T-helper 2 cell treated with Interferon-gamma antibody and Interleukin-4, amounts not matched to agents 100 ng/mL and 5 ng/mL, for 36 hours (primary cell): ENCODE measurements around the gene DCAF5. TPM values are rescaled to one million over a fixed set of nuclear protein-coding genes. Genes with fewer than 3 reads are reported as not detected.
"Not testable (repeated sequence)": the region's sequence is repeated elsewhere in the genome, so short reads cannot be mapped to it uniquely, and the experiment has no call there.

Experiments
- intact Hi-C: fragments of 100-400 bp; cut with micrococcal nuclease; formaldehyde crosslinking; loops from one replicate; pipeline ENCODE4 v1.15.1; 2023
- total RNA-seq: library from RNA; stranded (reverse); gene quantifications from 2 replicates; pipeline ENCODE4 v1.2.3, GENCODE V29; 2022

Gene DCAF5
- total RNA-seq, 1 donor from 2014 or later, result 34.2 TPM

DNA sequence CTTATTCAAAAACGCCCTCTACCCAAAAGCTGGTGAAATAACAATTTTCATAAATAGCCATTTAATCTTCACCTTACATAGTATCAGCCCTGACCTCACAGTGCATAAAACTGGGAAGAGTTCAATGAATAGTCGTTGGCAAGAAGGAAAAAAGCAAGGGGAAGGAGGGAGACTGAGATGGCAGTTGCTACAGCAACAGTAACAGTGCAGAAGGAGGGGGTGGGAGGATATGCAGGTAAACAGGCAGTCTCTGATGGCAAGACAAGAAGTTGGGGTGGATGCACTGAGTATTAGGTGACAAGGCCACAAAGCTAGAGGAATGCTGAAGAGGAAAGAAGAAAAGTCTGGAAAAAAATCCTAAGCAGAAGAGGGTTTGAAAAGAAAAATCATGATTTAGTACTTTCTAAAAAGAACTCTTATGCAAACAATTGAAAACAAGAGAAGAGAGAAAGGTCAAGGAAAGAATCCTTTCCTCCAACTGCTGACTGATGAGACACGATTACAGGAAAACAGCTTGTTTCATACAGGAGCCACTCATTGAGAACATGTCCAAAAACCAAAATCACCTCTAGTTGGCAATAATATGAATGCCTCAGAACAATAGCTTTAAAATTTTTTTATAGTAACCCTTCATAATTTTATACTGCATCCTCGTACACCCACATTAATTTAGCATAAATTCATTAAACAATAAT lies 56.0 kb downstream of the DCAF5 start:
- intact Hi-C loops, result no loop called here

GRCh38 chr14:69096246-69096645 lies 56.7 kb downstream of the DCAF5 start:
- intact Hi-C loops, result no loop called here

- intact Hi-C loops, result loop anchor here (5.0 kb wide), 1 partner anchor 117 kb away; the partner anchor contains the start of gene ACTN1
These were observed 58.4 kb downstream of the DCAF5 start for GRCh38 chr14:69094481-69094880.

GRCh38 chr14:69093631-69094421 lies 59.1 kb downstream of the DCAF5 start:
- intact Hi-C loops, result loop anchor here (5.0 kb wide), 1 partner anchor 117 kb away; the partner anchor contains the start of gene ACTN1

DNA sequence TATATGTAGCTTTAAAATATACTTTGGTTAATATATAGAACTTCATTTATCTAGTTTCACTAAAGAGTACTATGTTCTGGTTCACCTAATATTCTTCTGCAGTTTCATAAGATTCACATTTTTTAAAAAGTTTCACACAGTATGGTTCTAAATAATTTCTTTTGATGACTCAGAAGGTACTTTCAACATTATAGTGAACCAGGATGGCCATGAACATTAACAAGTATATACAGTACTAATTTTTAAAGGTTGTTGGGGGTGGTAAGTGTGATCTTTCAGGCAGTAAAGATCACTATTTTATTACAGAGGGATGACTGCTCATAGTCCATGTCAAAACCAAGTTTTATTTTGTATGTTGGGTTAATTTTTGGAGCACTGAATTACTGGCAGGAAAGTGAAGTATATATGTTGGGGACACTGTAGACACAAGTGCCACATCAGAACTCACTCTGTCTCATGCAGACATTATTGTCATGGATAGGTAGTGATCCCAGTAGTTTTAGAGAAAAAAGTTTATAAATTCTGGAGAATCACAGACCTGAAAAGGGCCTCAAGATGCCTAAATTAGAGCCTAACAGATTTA lies 60.0 kb downstream of the DCAF5 start:
- intact Hi-C loops, result loop anchor here (5.0 kb wide), 1 partner anchor 116 kb away; the partner anchor contains the start of gene ACTN1

DNA sequence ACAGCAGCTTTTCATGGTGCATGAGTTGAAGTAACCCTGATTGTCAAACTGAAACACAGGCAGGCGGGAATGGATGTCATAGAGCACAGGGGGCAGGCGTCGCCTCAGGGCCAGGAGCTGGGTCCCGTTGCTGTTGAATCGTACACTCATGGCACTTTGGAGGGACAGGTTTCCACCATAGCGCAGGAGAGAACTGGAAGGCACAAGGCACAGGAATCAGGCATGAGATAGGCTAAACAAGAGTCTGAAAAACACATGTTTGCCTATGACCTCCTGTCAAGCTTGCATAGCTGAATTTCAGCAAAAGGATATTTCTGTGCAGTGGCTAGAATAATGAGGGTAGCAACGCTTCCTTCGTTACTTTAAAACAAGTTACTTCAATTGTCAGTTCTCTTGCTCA lies 61.2 kb downstream of the DCAF5 start:
- intact Hi-C loops, result loop anchor here (5.0 kb wide), 1 partner anchor 114 kb away; the partner anchor contains the start of gene ACTN1

DNA sequence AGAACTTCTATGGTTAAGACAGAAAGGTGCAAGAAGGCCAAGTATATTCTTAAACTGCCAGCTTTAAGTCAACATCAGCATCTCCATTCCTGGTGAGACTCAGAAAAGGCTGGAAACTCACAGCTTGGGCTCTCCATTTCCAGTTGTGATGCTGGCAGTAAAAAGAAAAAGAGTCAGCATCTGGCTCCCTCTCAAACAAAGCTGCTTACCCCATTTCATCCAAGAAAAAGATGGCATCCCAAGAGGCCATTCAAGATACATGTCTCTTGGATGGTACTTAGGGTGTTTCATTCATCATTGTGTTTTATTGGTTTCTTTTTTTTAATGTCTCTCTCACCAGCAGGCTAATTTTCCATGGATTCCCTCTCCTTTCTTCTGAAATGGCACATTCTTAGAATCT lies 61.9 kb downstream of the DCAF5 start:
- intact Hi-C loops, result loop anchor here (5.0 kb wide), 1 partner anchor 114 kb away; the partner anchor contains the start of gene ACTN1

GRCh38 chr14:69090187-69090789 lies 62.6 kb downstream of the DCAF5 start:
- intact Hi-C loops, result loop anchor here (1.0 to 5.0 kb wide), 3 partner anchors 113 to 227 kb away; partner anchors contain the start of gene ACTN1

- intact Hi-C loops, result no loop called here
These were observed 63.9 kb downstream of the DCAF5 start for GRCh38 chr14:69089046-69089445.

GRCh38 chr14:69088586-69088985 lies 64.3 kb downstream of the DCAF5 start:
- intact Hi-C loops, result no loop called here

DNA sequence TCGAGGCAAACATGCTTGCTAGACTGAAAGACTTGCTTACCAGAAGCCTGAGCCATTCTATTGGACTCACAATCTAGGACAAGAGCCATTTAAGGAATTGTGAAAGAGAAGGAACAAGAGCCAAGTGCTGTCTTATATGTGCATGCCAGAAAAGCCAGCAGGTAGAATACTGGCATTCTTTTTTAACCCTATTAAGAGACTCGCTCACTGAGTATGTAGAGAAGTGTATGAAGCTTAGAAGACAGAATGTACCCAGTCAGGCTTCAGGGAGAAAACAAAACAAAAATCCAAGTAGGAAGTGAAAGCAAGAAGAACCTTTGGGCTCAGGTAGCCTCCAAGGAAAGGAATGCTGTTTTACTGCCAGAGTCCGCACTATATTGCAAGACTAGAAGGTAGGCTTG lies 65.9 kb downstream of the DCAF5 start:
- intact Hi-C loops, result no loop called here

- intact Hi-C loops, result no loop called here
These were observed 66.4 kb downstream of the DCAF5 start for GRCh38 chr14:69086537-69086936.

DNA sequence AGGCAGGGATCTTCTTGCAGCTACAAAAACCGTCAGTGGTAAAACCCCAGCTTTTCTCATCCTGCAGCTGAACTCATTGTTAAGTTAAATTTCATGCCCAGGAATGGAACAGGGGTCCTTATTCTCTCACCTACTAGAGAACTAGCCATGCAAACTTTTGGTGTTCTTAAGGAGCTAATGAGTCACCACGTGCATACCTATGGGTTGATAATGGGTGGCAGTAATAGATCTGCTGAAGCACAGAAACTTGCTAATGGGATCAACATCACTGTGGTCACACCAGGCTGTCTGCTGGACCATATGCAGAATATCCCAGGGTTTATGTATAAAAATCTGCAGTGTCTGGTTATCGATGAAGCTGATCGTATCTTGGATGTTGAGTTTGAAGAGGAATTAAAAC lies 68.9 kb downstream of the DCAF5 start:
- intact Hi-C loops, result no loop called here

DNA sequence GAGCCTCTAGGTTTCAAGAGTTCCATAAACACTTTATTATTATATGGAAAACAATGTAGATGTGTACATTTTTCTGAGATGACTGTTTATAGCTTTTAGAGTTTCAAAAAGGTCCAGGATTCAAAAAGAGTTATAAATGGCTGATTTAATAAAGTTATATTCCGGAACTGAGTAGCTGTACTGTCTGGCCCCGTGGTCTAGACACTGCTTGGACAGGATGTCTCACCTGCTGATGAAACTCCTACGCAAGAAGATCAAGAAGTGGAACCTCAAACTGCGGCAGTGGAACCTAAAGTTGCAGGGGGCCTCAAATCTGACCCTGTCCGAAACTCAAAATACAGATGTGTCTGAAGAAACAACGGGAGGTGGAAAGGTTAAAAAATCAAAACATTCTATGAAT lies 69.7 kb downstream of the DCAF5 start:
- intact Hi-C loops, result no loop called here

GRCh38 chr14:69081271-69081670 lies 71.6 kb downstream of the DCAF5 start:
- intact Hi-C loops, result no loop called here

- intact Hi-C loops, result no loop called here
These were observed 73.2 kb downstream of the DCAF5 start for GRCh38 chr14:69079747-69080146.

DNA sequence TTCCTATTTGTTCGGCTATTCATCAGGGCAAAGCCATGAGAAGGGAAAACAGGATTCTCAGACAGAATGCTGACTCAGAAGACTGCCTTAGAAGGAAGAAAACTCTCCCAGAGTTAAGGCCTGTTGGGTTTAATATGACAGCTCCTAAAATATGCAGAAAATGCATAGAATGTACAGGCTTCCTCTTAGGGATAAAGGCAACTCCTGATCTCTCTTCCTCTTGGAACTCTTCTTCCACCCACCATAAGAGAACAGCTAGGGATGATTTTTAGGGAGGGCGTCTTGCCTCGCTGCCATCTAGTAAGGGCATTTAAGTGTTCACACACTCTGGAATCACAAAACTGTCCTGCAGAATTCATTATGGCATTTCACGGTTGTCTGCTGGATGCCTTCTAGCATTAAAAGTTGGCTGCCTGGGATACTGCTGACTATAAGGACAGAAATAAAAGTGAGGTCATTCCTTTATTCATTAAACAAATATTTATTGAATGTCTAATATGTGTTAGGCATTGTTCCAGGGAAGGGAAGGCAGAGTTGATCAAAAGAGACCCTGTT lies 73.7 kb downstream of the DCAF5 start:
- intact Hi-C loops, result no loop called here

- intact Hi-C loops, result no loop called here
These were observed 75.1 kb downstream of the DCAF5 start for GRCh38 chr14:69077841-69078240.

DNA sequence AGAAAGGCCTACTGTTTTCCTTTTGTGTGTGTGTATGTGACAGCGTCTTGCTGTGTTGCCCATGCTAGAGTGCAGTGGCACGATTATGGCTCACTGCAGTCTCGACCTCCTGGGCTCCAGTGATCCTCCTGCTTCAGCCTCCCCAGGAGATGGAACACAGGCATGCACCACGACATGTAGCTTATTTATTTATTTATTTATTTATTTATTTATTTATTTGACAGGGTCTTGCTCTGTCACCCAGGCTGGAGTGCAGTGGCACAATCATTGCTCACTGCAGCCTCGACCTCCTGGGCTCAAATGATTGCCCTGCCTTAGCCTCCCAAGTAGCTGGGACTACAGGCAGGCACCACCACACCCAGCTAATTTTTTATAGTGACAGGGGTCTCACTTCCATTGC lies 75.7 kb downstream of the DCAF5 start:
- intact Hi-C loops, result not testable (repeated sequence)

- intact Hi-C loops, result no loop called here
These were observed 76.6 kb downstream of the DCAF5 start for GRCh38 chr14:69076341-69076740.

GRCh38 chr14:69073915-69074314 lies 79.0 kb downstream of the DCAF5 start:
- intact Hi-C loops, result no loop called here
